Coronary artery (tissue), 2 donors: Measurements from ENCODE around the gene CNGA3.
"Not testable (repeated sequence)": the region's sequence is repeated elsewhere in the genome, so short reads cannot be mapped to it uniquely, and the experiment has no call there.

Experiments
- DNase-seq: peaks from one replicate; pipeline ENCODE4 v3.0.0-alpha.2; 2017; ENCODE audit warnings: low spot score
- H3K27ac ChIP-seq, 2 donors: fragments of 200-600 bp; sonication (generic); one replicate each; pipeline ENCODE4 v1.5.1; 2016 to 2019
- H3K4me3 ChIP-seq: fragments of 200-600 bp; sonication (generic); 2 replicates; pipeline ENCODE4 v1.5.1; 2016; ENCODE audit warnings: mild to moderate bottlenecking, moderate library complexity
- TF ChIP-seq, protein P1 (sequence below): fragments of 200-600 bp; sonication (generic); IDR thresholded peaks from one replicate; pipeline ENCODE4 v1.5.1; 2019; ENCODE audit warnings: antibody characterized with exemption

CNGA3 gene

DNA sequence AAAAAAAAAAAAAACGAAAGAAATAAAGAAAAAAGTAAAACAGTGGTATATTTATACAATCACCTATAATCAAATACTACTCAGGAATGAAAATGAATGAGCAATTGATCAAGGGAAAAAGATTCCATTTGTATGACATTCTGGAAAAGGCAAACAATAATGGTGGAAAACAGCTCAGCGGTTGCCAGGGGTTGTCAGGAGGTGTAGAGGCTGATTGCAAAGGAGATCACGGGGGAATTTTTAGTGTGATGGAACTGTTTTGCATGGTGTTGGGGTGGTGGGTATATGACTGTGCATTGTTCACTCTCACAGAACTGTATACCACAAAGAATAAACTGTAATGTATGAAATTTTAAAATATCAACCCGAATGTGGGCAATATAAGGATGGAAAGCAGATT lies 52.9 kb downstream of the CNGA3 start:
- H3K4me3 ChIP-seq = no peak overlapping the region
- no peak overlapping the region for H3K27ac ChIP-seq
- TF ChIP-seq, protein P1, sequence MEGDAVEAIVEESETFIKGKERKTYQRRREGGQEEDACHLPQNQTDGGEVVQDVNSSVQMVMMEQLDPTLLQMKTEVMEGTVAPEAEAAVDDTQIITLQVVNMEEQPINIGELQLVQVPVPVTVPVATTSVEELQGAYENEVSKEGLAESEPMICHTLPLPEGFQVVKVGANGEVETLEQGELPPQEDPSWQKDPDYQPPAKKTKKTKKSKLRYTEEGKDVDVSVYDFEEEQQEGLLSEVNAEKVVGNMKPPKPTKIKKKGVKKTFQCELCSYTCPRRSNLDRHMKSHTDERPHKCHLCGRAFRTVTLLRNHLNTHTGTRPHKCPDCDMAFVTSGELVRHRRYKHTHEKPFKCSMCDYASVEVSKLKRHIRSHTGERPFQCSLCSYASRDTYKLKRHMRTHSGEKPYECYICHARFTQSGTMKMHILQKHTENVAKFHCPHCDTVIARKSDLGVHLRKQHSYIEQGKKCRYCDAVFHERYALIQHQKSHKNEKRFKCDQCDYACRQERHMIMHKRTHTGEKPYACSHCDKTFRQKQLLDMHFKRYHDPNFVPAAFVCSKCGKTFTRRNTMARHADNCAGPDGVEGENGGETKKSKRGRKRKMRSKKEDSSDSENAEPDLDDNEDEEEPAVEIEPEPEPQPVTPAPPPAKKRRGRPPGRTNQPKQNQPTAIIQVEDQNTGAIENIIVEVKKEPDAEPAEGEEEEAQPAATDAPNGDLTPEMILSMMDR = no peak
- DNase-seq = no peak

DNA sequence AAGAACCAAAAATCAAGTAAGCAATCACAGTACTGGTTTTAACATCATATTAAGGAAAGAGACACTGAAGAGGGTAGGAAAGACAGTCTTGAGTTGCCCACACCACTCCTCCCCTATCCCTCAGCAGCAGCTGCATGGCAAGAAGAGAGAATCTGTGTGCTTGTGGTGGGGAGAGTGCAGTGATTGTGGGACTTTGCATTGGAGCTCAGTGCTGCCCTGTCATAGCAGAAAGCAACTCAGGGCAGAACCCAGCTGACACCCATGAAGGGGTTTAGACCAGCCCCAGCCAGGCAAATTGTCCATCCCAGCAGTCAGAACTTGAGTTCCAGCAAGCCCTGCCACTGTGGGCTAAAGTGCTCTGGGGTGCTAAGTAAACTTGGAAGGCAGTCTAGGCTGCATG lies 57.6 kb downstream of the CNGA3 start:
- Histone ChIP-seq H3K27ac (no peak overlapping the region), H3K4me3 (no peak overlapping the region)
- TF ChIP-seq, protein P1 = no peak
- DNase-seq = no peak

GRCh38 chr2:98404556-98405250 lies 58.4 kb downstream of the CNGA3 start:
- Histone ChIP-seq H3K4me3 (no peak overlapping the region), H3K27ac (no peak overlapping the region)
- TF ChIP-seq, protein P1 = no peak
- no peak for DNase-seq

DNA sequence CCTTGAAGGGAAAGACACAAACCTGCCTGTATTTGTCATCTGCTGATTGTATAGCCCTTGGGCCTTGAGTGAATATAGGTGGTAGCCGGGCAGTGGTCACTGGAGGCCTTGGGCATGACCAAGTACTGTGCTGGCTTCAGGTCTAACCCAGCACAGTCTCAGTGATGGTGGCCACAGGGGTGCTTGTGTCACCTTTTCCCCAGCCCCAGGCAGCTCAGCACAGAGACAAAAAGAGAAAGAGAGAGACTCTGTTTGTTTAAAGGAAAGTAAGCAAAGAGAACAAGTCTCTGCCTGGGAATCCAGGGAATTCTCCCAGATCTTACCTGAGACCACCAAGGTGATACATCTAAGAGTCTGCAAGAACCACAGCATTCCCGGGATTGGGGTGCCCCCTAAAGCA lies 59.0 kb downstream of the CNGA3 start:
- H3K4me3 ChIP-seq = no peak overlapping the region
- TF ChIP-seq, protein P1 = no peak
- H3K27ac ChIP-seq = no peak overlapping the region
- no peak for DNase-seq

DNA sequence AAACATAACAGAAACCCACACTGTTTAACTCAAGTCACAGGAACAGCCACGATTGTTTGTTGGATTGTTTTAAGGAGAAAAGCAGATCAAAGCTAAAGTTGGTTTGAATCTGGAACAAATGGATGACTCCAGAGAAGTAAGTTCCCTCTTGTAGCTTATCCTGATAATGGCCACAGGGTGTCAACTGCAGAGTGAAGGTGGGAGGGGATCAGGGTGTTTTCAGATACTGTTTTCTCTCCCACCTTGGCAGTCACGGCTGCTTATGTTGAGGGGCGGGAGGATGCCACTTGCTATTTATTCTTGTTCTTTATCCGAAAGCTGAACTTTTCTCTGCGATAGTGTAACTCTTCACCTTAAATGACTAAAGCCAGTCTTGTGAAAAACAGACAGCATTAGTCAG lies 61.9 kb downstream of the CNGA3 start:
- no peak for DNase-seq
- Histone ChIP-seq H3K4me3 (no peak overlapping the region), H3K27ac (no peak overlapping the region)
- TF ChIP-seq, protein P1 = no peak

- Histone ChIP-seq H3K27ac (no peak overlapping the region), H3K4me3 (no peak overlapping the region)
- TF ChIP-seq, protein P1 = no peak
- no peak for DNase-seq
These were observed 66.6 kb downstream of the CNGA3 start for GRCh38 chr2:98412751-98413458.

DNA sequence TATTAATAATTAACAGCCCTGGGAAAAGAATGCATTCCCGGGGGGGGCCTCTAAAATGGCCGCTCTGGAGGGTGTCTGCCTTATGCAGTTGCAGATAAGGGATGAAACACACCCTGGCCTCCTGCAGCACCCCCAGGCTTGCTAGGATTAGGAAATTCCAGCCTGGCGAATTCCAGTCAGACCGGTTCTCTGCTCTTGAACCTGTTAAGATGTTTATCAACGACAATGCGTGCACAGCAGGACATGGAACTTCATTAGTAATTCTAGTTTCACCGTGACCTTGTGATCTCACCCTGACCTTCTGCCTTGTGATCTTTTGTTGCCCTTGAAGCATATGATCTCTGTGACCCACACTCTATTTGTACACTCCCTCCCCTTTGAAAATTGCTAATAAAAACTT lies 68.0 kb downstream of the CNGA3 start:
- H3K27ac ChIP-seq, H3K4me3 ChIP-seq, DNase-seq: not testable (repeated sequence)

GRCh38 chr2:98415719-98416248 lies 69.5 kb downstream of the CNGA3 start:
- not testable (repeated sequence) for H3K4me3 ChIP-seq, H3K27ac ChIP-seq, DNase-seq
